ENCODE data around the gene INCENP.

DNA sequence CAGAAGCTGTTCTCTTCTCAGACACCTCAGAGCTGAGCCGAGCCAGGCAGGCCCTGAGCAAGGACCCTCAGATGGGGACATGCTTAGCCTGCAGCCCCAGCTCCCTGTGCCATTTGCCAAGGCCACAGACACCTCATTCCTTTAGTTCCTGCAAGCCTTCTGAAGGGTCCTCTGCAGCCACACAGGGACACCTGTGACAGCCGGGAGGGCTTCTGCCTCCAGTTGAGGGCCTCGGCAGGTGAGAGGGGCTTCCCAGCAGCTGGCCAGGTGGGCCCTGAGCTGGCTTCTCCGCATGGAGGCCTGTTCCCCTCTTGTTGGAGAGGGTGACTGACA lies 18.2 kb downstream of the INCENP start:
- TF ChIP-seq ZNF274 (IDR thresholded peaks at IDR 0.05; ENCODE audit: low read length) (no peak), ZNF274 (tag by site-specific recombination; IDR thresholded peaks at IDR 0.05; ENCODE audit: borderline replicate concordance) (no peak), ZBTB21 (tag by site-specific recombination; IDR thresholded peaks at IDR 0.05) (no peak), SP2 (tag by site-specific recombination; IDR thresholded peaks at IDR 0.05) (no peak)
- TF ChIP-seq, protein P1, sequence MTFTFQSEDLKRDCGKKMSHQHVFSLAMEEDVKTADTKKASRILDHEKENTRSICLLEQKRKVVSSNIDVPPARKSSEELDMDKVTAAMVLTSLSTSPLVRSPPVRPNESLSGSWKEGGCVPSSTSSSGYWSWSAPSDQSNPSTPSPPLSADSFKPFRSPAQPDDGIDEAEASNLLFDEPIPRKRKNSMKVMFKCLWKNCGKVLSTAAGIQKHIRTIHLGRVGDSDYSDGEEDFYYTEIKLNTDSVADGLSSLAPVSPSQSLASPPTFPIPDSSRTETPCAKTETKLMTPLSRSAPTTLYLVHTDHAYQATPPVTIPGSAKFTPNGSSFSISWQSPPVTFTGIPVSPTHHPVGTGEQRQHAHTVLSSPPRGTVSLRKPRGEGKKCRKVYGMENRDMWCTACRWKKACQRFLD (tag by site-specific recombination; IDR thresholded peaks at IDR 0.05) = no peak
- TF ChIP-seq, protein P2, sequence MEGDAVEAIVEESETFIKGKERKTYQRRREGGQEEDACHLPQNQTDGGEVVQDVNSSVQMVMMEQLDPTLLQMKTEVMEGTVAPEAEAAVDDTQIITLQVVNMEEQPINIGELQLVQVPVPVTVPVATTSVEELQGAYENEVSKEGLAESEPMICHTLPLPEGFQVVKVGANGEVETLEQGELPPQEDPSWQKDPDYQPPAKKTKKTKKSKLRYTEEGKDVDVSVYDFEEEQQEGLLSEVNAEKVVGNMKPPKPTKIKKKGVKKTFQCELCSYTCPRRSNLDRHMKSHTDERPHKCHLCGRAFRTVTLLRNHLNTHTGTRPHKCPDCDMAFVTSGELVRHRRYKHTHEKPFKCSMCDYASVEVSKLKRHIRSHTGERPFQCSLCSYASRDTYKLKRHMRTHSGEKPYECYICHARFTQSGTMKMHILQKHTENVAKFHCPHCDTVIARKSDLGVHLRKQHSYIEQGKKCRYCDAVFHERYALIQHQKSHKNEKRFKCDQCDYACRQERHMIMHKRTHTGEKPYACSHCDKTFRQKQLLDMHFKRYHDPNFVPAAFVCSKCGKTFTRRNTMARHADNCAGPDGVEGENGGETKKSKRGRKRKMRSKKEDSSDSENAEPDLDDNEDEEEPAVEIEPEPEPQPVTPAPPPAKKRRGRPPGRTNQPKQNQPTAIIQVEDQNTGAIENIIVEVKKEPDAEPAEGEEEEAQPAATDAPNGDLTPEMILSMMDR (tag by site-specific recombination; IDR thresholded peaks at IDR 0.05) = no peak
